A549 (cell line): ENCODE results near the gene NAT16. TPM values are rescaled to one million over a fixed set of nuclear protein-coding genes. Genes with fewer than 3 reads are reported as not detected.
A peak's percentile ranks its signal among the peaks of the same experiment; 100 is the strongest.

Source experiments
- ATAC-seq, 2 experiments: fragments of 200-7000 bp in 1 of 2; fragments of >200 bp in 1 of 2; cut with Nextera tagmentation in 1 of 2; cut with Tn5 transposase in 1 of 2; 3 replicates each; pipeline versions ENCODE4 v1.8.0 to v1.9.1; 2018 to 2020; ENCODE audit warnings: mild to moderate bottlenecking in 1 of 2, moderate library complexity in 1 of 2
- CTCF ChIA-PET: fragments of 300-600 bp; sonication (Branson Sonifier 250); formaldehyde crosslinking; extraction: SDS; loops from one replicate; lab custom pipeline; 2021; ENCODE audit warnings: antibody characterized with exemption, inconsistent platforms; lab: Yijun Ruan, JAX
- POLR2A ChIA-PET: fragments of 350-600 bp; formaldehyde crosslinking; extraction: SDS; loops from one replicate; lab custom pipeline; 2021; ENCODE audit warnings: antibody characterized with exemption, inconsistent platforms; lab: Yijun Ruan, JAX
- DNase-seq, 2 experiments: peaks; one replicate each; pipeline versions ENCODE4 v3.0.0 to v3.0.0-alpha.2; 2011 to 2016; ENCODE audit warnings: low read depth in 1 of 2, low spot score in 1 of 2
- FAIRE-seq: peaks from 2 replicates; lab custom pipeline; 2011; peaks lifted over from hg19 to GRCh38; lab: Jason Lieb, UNC
- H3K27ac ChIP-seq, 2 experiments: fragments of >200 bp; sonication (Bioruptor Twin); formaldehyde crosslinking; 3 replicates each; pipeline ENCODE4 v1.5.1; 2016 to 2017
- H3K4me1 ChIP-seq: fragments of >200 bp; sonication (Bioruptor Twin); formaldehyde crosslinking; 3 replicates; pipeline ENCODE4 v1.6.1; 2016
- H3K4me2 ChIP-seq: fragments of >200 bp; sonication (Bioruptor Twin); formaldehyde crosslinking; 3 replicates; pipeline ENCODE4 v1.6.1; 2016
- H3K4me3 ChIP-seq: fragments of >200 bp; sonication (Bioruptor Twin); formaldehyde crosslinking; 3 replicates; pipeline ENCODE4 v1.5.1; 2016
- H3K9me3 ChIP-seq: fragments of >200 bp; sonication (Bioruptor Twin); formaldehyde crosslinking; 3 replicates; pipeline ENCODE4 v1.6.1; 2016
- CBX8 ChIP-seq: fragments of 200-600 bp; sonication (generic); IDR thresholded peaks from 2 replicates; pipeline ENCODE4 v1.6.1; 2016
- EHMT2 ChIP-seq: fragments of 200-600 bp; sonication (generic); IDR thresholded peaks from 2 replicates; pipeline ENCODE4 v1.6.1; 2016; ENCODE audit warnings: antibody characterized with exemption, low read depth, mild to moderate bottlenecking, moderate library complexity
- FOSB ChIP-seq: fragments of 250-450 bp; sonication (Bioruptor Pico); IDR thresholded peaks from 2 replicates; pipeline ENCODE4 v1.5.0; 2020; ENCODE audit warnings: mild to moderate bottlenecking, moderate library complexity
- GATA3 ChIP-seq: IDR thresholded peaks from 2 replicates; pipeline ENCODE4 v1.6.1; 2012; ENCODE audit warnings: borderline replicate concordance
- HOXA7 ChIP-seq: fragments of 250-450 bp; sonication (Bioruptor Pico); IDR thresholded peaks from 2 replicates; pipeline ENCODE4 v1.5.0; 2020; ENCODE audit warnings: mild to moderate bottlenecking, moderate library complexity
- JUN ChIP-seq, 2 experiments: fragments of >200 bp; sonication (Bioruptor Twin); formaldehyde crosslinking; IDR thresholded peaks; 2 replicates in 1 of 2; 3 replicates in 1 of 2; pipeline ENCODE4 v1.6.1; 2016 to 2017
- KDM1A ChIP-seq: fragments of 200-600 bp; sonication (generic); IDR thresholded peaks from 2 replicates; pipeline ENCODE4 v1.6.1; 2016; ENCODE audit warnings: low read depth, mild to moderate bottlenecking
- KDM5A ChIP-seq: fragments of 200-600 bp; sonication (generic); IDR thresholded peaks from 2 replicates; pipeline ENCODE4 v1.6.1; 2016; ENCODE audit warnings: antibody characterized with exemption, mild to moderate bottlenecking
- MAX ChIP-seq: IDR thresholded peaks from 2 replicates; pipeline ENCODE4 v1.6.1; 2012
- MAZ ChIP-seq: fragments of 150-350 bp; IDR thresholded peaks from 2 replicates; pipeline ENCODE4 v1.6.1; 2014; ENCODE audit warnings: antibody characterized with exemption, low read depth, low read length, borderline replicate concordance
- NPAS2 ChIP-seq: fragments of 250-450 bp; sonication (Bioruptor Pico); IDR thresholded peaks from 2 replicates; pipeline ENCODE4 v1.8.0; 2022; ENCODE audit warnings: mild to moderate bottlenecking, moderate library complexity, borderline replicate concordance
- NR3C1 ChIP-seq: fragments of >200 bp; sonication (Bioruptor Twin); formaldehyde crosslinking; IDR thresholded peaks from 3 replicates; pipeline ENCODE4 v1.6.1; 2017
- PBX3 ChIP-seq: IDR thresholded peaks from 2 replicates; pipeline ENCODE4 v1.6.1; 2012
- RAD21 ChIP-seq, 2 experiments: fragments of >200 bp in 1 of 2; sonication (Bioruptor Twin) in 1 of 2; formaldehyde crosslinking in 1 of 2; IDR thresholded peaks in 1 of 2; conservative IDR thresholded peaks in 1 of 2; 2 replicates in 1 of 2; 3 replicates in 1 of 2; pipeline ENCODE4 v1.6.1; 2012 to 2018; ENCODE audit warnings: inconsistent platforms in 1 of 2
- RARB ChIP-seq: fragments of 250-450 bp; sonication (Bioruptor Pico); IDR thresholded peaks from 2 replicates; pipeline ENCODE4 v1.8.0; 2021; ENCODE audit warnings: mild to moderate bottlenecking, moderate library complexity
- REST ChIP-seq: fragments of 200-600 bp; sonication (generic); IDR thresholded peaks from 2 replicates; pipeline ENCODE4 v1.6.1; 2016; ENCODE audit warnings: antibody characterized with exemption, mild to moderate bottlenecking, moderate library complexity
- RFX5 ChIP-seq: fragments of 450-650 bp; IDR thresholded peaks from 2 replicates; pipeline ENCODE4 v1.7.1; 2014; ENCODE audit warnings: antibody characterized with exemption, mild to moderate bottlenecking, moderate library complexity
- TFCP2L1 ChIP-seq: fragments of 250-450 bp; sonication (Bioruptor Pico); IDR thresholded peaks from 2 replicates; pipeline ENCODE4 v1.5.0; 2021; ENCODE audit warnings: mild to moderate bottlenecking
- USF2 ChIP-seq: fragments of 450-650 bp; IDR thresholded peaks from 2 replicates; pipeline ENCODE4 v1.6.1; 2014; ENCODE audit warnings: antibody characterized with exemption
- ZNF302 ChIP-seq: fragments of 250-450 bp; sonication (Bioruptor Pico); IDR thresholded peaks from 2 replicates; pipeline ENCODE4 v1.9.0; 2021; ENCODE audit warnings: inconsistent platforms, mild to moderate bottlenecking, moderate library complexity
- WGBS: methylation state at CpG from one replicate; pipeline ENCODE4 v1.1.6; 2017; ENCODE audit errors: missing lambda C conversion rate; 5-methylcytosine and 5-hydroxymethylcytosine counted together
- polyA plus RNA-seq, 4 experiments: library from polyadenylated mRNA; depleted of rRNA in 3 of 4; stranded (reverse); fragments of >200 nt; fragmentation: RNase III in 1 of 4; extraction: RNeasy Plus Mini Kit Qiagen cat#74134 plus additional on column Dnase treatment in 1 of 4; gene quantifications; 2 replicates in 3 of 4; 3 replicates in 1 of 4; pipeline ENCODE4 v1.2.3, GENCODE V29; 2011 to 2017
- TF ChIP-seq, protein P1 (sequence below): fragments of >200 bp; sonication (Bioruptor Twin); formaldehyde crosslinking; IDR thresholded peaks from 3 replicates; pipeline ENCODE4 v1.6.1; 2016

NAT16 gene
- polyA plus RNA-seq, 2 of the 4 experiments (the other 2 are of a cell fraction) = 0.05 to 0.12 TPM

GRCh38 chr7:101125989-101126650 lies 54.0 kb downstream of the NAT16 start (continued):
- TF ChIP-seq REST (no peak), RARB (peak; percentile 50; the same call in 1 of the 2 replicates), HOXA7 (CRISPR knock-in tag) (peak; percentile 84; the same call in 1 of the 2 replicates), RAD21 (conservative IDR thresholded peaks at IDR 0.05 in 1 of 2, IDR thresholded peaks at IDR 0.05 in 1 of 2) (peak in 1 of 2 experiments; percentile 28; a peak in 1 of 5 replicates), NR3C1 (no peak), ZNF302 (CRISPR knock-in tag) (peak; percentile 95), KDM1A (no peak), CBX8 (no peak), MAZ (no peak), NPAS2 (CRISPR knock-in tag) (peak; percentile 96), GATA3 (peak; percentile 76), PBX3 (peak; percentile 37; the same call in 1 of the 2 replicates), TFCP2L1 (CRISPR knock-in tag) (peak; percentile 54; the same call in 1 of the 2 replicates), FOSB (CRISPR knock-in tag) (peak; percentile 56; the same call in 1 of the 2 replicates)
- TF ChIP-seq, protein P1, sequence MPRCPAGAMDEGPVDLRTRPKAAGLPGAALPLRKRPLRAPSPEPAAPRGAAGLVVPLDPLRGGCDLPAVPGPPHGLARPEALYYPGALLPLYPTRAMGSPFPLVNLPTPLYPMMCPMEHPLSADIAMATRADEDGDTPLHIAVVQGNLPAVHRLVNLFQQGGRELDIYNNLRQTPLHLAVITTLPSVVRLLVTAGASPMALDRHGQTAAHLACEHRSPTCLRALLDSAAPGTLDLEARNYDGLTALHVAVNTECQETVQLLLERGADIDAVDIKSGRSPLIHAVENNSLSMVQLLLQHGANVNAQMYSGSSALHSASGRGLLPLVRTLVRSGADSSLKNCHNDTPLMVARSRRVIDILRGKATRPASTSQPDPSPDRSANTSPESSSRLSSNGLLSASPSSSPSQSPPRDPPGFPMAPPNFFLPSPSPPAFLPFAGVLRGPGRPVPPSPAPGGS = peak; percentile 61; the same call in 2 of the 3 replicates

GRCh38 chr7:101124376-101125056 lies 55.6 kb downstream of the NAT16 start:
- Histone ChIP-seq H3K27ac (peak overlapping the region; percentile 94 to 95), H3K9me3 (no peaks in the 10 kb centered on the region; the same call in 2 of the 3 replicates), H3K4me1 (peaks cover 77% of the 10 kb centered on the region), H3K4me3 (no peak overlapping the region), H3K4me2 (peak overlapping the region; percentile 94)
- POLR2A ChIA-PET = interaction anchor here (0.6 to 0.7 kb wide), 3 partner anchors 16 to 243 kb away, joined by 3 to 5 read pairs (median 3); no protein-coding TSS in a partner anchor
- DNase-seq = peak; percentile 76 to 86
- no peak for TF ChIP-seq EHMT2
- no peak for TF ChIP-seq KDM5A
- peak; percentile 35; the same call in 1 of the 2 replicates for TF ChIP-seq USF2
- TF ChIP-seq JUN (IDR thresholded peaks at IDR 0.05) = 0 out of 5 replicates have a peak, but pooled peaks of 1 of the 2 experiments have one; percentile 38
- TF ChIP-seq MAZ = no peak
- no peak for TF ChIP-seq ZNF302 (CRISPR knock-in tag)
- TF ChIP-seq RFX5 = peak; percentile 81
- peak; percentile 66 for TF ChIP-seq MAX
- TF ChIP-seq GATA3 = peak; percentile 59; the same call in 1 of the 2 replicates
- 27% methylated on average over 7 of the region's 7 CpGs for WGBS
- CTCF ChIA-PET = interaction anchor here (0.7 to 32.8 kb wide), 7 partner anchors 8 to 79 kb away, joined by 3 to 600 read pairs (median 5); no protein-coding TSS in a partner anchor
- FAIRE-seq = no peak
- ATAC-seq = peak; percentile 8 to 12; a peak in 3 of 6 replicates
